NCI-H526 treated with DMSO at 0.1 percent for 48 hours (cell line): ENCODE results near the gene USP7.
"Not testable (repeated sequence)": the region's sequence is repeated elsewhere in the genome, so short reads cannot be mapped to it uniquely, and the experiment has no call there.

Source experiments
- DNase-seq: peaks from one replicate; lab custom pipeline; 2025; lab: John Stamatoyannopoulos, UW

The USP7 gene

GRCh38 chr16:8843296-8843695, 120.4 kb downstream of the USP7 start:
- DNase-seq = not testable (repeated sequence)
